ENCODE measurements around the gene TBC1D9. TPM values are rescaled to one million over a fixed set of nuclear protein-coding genes. Genes with fewer than 3 reads are reported as not detected.

Gene TBC1D9
- total and polyA plus RNA-seq, 2 of the 13 experiments (the other 11 are each of a cell fraction or from before 2014, with no cell fraction given), result 11.9 to 12.2 TPM

- no peak for FAIRE-seq
- in situ Hi-C loops (cut with HindIII; ENCODE audit: extremely low pct_ligation_motif_present, low pct_unique_long_range_greater_than_20kb) (no loop called here), intact Hi-C loops (cut with micrococcal nuclease; ENCODE audit: unreplicated experiment) (no loop called here)
- 98% methylated on average over 6 of the region's 6 CpGs for WGBS (ENCODE audit: low lambda C conversion rate)
- ATAC-seq, result peak; percentile 30; the same call in 2 of the 3 replicates
- H3K36me3 ChIP-seq (replicated peaks in 1 of 2; ENCODE audit: control insufficient read depth in 1 of 2, insufficient read depth in 2 of 2, low read length in 2 of 2), result no peaks in the 10 kb centered on the region
- no peaks in the 10 kb centered on the region for H3K27me3 ChIP-seq (ENCODE audit: control insufficient read depth in 1 of 2, insufficient read depth in 2 of 2, low read length in 2 of 2)
- H3K9ac ChIP-seq (ENCODE audit: insufficient read depth, low read depth, low read length), result no peak overlapping the region
- no peak overlapping the region for H3K27ac ChIP-seq (ENCODE audit: extremely low read length, insufficient read depth, low read length)
- no peak overlapping the region for H3K4me2 ChIP-seq (ENCODE audit: low read depth, low read length)
- CTCF ChIA-PET (ENCODE audit: low intra/inter-chr PET ratio, low total read pairs), result no interaction called here
- POLR2A ChIA-PET, result no interaction called here
- H3K9me3 ChIP-seq (ENCODE audit: low read length), result no peaks in the 10 kb centered on the region
- no peak for TF ChIP-seq ZNF282 (IDR thresholded peaks at IDR 0.05; ENCODE audit: partially characterized antibody)
- TF ChIP-seq TEAD2 (CRISPR knock-in tag; IDR thresholded peaks at IDR 0.05), result no peak
- TF ChIP-seq HINFP (CRISPR knock-in tag; IDR thresholded peaks at IDR 0.05; ENCODE audit: low read depth), result no peak
- TF ChIP-seq USF2 (IDR thresholded peaks at IDR 0.05; ENCODE audit: low read depth, low read length), result no peak
- no peak for TF ChIP-seq USF2 (CRISPR knock-in tag; IDR thresholded peaks at IDR 0.05; ENCODE audit: borderline replicate concordance)
- TF ChIP-seq IKZF1 (IDR thresholded peaks at IDR 0.05), result no peak
- TF ChIP-seq ZSCAN9 (CRISPR knock-in tag; IDR thresholded peaks at IDR 0.05; ENCODE audit: borderline replicate concordance), result no peak
- TF ChIP-seq RFX3 (CRISPR knock-in tag; IDR thresholded peaks at IDR 0.05), result no peak
- no peak for TF ChIP-seq TFDP1 (CRISPR knock-in tag; IDR thresholded peaks at IDR 0.05; ENCODE audit: borderline replicate concordance)
- no peak for TF ChIP-seq HOXA3 (CRISPR knock-in tag; IDR thresholded peaks at IDR 0.05)
- no peak for TF ChIP-seq GRHL1 (CRISPR knock-in tag; conservative IDR thresholded peaks at IDR 0.05)
- no peak for DNase-seq (ENCODE audit: low spot score)
- H3K79me2 ChIP-seq (ENCODE audit: insufficient read depth, low read length), result peaks cover 76% of the 10 kb centered on the region
- no peaks in the 10 kb centered on the region for H4K20me1 ChIP-seq (ENCODE audit: insufficient read depth, low read length)
- no TSS peak for BruUV-seq (replicated peaks)
- no peak overlapping the region for H2AFZ ChIP-seq (ENCODE audit: low read length)
- no peak overlapping the region for H3K4me3 ChIP-seq (replicated peaks in 1 of 3; ENCODE audit: insufficient read depth in 1 of 3, low read depth in 2 of 3, low read length in 3 of 3)
- peaks cover 74% of the 10 kb centered on the region for H3K4me1 ChIP-seq (ENCODE audit: insufficient read depth, low read length)
Observed at GRCh38 chr4:140736669-140737343, 19.4 kb downstream of the TBC1D9 start.

Data from HepG2 (cell line).